GM18858 (cell line): ENCODE data around the gene UBL4B.

Experiments
- ATAC-seq: cut with Tn5 transposase; IDR thresholded peaks from one replicate; pipeline ENCODE4 v1.9.1; 2021; ENCODE audit not compliant: unreplicated experiment

Gene UBL4B

DNA sequence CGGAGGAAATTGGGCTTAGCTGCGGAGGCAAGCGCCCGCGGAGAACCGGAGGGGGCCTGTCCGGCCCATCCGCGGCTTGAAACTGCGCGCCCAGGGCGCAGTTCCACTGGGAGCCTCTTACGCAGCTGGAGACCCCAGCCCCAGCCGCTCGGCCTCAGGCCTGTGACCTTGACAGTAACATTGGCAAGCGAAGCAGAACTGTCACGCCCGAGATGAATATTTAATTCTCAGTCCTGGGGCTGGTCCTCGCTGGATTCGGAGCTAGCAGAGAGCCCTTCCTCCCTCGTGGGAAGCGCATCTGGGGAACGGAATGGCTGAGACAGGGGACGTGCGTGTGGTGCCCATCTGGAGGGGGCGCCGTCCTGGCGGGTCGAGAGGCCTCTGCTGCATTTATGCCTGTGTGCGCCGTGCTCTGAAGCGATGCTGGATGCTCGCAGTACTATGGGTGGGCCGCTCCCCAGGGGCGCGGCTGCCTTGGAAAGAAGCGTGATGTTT is 39.0 kb downstream of the UBL4B start:
- no peak for ATAC-seq

DNA sequence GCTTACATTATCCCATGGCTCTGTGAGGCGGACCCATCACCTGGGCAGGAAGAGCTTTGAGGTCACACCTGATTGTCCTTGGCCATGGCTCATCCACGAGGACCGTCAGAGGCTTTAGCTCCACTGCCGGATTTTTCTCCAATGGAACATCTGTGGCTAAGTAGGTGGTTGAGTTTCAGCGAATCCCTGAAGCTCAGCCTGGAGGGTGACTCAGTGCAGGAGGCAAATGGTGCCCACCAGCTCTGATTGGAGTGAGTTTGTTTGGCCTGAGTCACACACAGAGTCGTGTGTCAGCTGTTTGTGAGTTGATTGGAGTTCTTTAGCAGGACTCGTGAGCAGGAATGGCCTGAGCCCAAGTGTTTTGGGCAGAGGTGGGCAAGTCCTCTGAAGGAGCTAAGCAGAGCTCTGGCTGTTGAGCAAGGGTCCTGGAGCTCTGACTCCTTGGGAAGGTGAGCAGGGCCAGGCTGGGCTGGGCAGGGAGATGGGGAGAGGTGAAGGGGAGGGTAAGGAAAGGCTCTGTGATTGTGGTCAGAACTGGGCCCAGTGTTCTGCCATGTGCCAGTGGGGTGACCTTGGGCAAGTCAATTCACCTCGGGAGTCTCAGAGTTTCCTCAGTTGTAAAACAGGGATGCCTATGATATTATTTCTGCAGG is 40.0 kb downstream of the UBL4B start:
- no peak for ATAC-seq

DNA sequence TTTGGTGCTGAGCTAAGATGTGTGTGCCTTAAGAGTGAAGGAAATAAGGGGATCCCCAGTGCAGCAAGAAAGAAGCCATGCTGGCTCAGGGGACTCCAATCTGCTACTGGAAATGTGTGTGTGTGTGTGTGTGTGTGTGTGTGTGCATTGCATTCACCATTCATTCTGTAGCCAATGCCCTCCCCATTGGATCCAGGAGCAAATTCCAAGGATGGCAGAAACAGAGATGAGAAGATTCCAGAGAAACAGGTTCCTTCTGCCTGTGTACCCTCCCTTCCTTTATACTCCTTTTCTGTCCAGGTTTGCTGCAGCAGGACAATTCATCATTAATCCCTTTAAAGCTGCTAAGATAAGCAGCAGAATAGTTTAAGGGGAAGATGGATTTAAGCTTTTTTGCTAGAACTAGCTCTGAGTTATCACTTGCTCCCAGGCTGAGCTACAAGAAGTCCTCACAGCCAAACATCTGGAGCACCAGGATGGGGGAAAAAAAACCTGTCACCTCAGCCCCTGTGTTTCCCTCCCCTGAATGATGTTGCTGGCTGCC is 41.2 kb downstream of the UBL4B start:
- no peak for ATAC-seq

DNA sequence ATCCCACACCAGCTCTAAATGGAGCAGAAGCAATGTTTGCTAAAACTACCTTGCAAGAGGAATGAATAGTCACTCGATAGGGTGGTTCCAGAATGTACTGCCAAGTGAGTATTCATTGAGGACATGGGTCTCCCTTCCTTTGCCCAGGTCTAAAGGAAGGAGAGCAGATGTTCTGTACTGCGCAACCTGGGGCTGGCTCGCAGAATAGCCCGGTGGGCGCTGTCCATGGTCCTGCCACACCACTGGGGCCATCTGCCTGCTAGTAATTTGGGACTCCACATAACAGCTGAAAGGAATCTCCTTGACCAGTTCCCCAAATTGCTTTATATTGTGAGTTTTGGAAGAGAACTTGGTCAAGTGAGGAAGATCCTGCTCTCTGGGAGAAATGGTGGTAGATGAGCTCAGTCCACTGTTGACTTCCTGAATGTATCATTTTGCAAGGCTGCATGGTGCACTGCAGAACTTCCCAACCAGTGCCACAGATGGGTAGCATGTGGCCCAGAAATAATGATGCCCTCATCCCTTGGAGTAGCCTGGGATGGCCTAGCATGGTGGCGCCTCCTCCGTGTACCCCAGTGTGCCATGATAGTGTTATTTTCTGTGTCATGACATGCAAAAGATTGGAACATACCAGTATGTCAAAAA is 43.8 kb downstream of the UBL4B start:
- ATAC-seq = no peak

DNA sequence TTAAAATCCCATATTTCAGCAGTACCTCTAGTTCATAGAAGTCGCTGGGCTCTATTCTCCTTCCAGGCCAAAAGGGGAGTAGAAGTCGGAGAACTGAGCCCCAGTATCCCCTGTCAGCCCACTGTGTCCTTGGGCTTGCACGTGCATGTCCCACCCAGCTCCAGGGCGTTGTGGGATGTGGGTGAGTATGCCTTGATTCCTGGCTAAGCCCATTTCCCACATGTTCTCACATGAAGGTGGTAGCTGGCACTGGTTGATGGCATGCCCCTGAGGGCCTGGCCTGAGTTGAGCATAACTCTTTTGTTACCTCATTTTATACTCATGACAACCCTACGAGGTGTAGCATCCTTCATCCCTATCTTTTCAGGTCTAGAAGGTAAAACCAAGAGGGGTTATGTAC is 46.0 kb downstream of the UBL4B start:
- ATAC-seq = no peak

DNA sequence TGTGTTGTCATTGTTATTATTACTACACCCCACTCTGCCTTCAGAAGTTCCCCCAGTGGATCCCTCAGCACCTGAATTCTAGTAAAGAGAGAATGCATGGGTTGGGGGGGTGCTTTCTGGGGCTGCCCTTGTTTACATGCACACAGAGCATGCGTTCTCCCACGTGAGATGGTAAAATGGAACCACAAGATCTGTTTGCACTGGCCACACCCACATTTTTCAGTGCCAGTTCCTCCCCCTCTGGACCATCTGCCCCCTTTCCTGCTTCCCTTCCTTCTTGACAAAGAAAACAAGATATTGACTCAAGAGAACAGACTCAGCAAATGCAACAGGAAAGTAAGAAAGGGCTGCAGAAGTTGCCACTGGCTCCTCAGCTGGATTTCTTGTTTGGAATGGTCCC is 46.9 kb downstream of the UBL4B start:
- ATAC-seq = no peak

DNA sequence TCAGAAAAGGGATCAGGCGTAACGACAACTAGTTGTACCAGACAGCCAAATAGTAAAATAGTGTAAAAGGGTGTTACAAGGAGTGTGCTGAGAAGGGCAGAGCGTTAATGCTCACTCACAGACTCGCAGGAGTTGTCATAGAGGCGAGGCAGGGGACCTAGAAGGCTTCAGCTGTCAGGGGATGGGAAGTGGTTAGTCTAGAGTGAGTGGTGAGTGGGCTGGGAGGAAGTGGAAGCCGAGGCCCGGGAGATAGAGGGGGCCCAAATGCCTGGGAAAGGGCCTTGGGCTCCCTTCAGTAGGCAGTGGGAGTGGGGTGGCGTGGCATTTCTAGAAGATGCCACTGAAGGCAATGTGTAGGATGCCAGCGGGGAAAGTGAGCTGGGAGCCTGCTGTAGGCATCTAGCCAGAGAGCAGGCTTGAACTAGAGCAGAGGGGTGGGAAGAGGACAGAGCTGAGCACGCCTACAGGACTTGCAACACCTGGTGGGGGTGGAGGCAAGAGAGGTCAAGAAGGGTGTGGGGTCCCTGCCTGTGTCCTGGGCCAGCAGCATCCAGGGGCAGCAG is 48.4 kb downstream of the UBL4B start:
- no peak for ATAC-seq

DNA sequence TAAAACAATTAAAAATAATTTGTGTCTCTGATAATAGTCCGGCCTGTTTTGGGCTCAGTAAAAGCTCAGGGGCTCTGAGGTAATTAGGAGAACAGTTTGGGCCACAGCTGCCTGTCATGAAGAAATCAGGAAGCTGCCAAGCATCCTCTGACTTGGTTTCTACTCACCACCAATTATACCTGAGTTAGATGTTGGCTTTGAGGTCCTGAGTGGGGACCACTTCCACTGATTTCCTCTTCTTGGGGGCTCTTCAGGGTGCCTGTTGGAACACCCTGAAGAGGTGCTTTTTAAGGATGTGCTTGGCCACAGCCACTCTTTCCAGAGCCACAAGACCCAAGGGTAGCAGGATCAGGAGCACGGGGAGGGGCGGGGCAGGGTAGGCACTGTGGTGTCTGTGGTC is 48.9 kb downstream of the UBL4B start:
- no peak for ATAC-seq

DNA sequence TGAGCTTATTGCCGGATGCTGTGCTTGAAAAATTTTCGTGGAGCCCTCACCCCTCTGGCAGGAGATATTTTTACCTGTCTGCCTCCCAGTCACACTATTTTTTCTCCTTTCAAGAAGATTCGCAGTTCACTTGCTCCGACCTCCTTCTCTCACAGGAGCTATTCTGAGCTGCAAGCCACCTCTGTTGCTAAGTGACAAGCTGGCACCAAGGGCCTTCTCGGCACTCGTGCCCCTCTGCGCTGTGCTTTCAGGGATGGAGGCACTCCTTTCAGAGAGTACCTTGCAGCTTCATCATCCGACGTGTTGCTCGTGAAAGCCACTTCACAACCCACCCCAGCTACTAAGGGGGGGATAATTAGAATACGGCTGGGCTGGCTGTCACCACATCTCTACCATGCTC is 49.6 kb downstream of the UBL4B start:
- no peak for ATAC-seq
